Esophagus (tissue), 2 donors: ENCODE data around the gene LRP2. TPM values are rescaled to one million over a fixed set of nuclear protein-coding genes. Genes with fewer than 3 reads are reported as not detected.
A peak's percentile ranks its signal among the peaks of the same experiment; 100 is the strongest.
"Not testable (repeated sequence)": the region's sequence is repeated elsewhere in the genome, so short reads cannot be mapped to it uniquely, and the experiment has no call there.

Source experiments
- H3K27ac ChIP-seq, 2 donors: one replicate each; pipeline ENCODE4 v1.5.1; 2013; ENCODE audit warnings: low read depth in 2 of 2, mild to moderate bottlenecking in 2 of 2, inconsistent platforms in 1 of 2, low read length in 1 of 2, moderate library complexity in 1 of 2
- H3K27me3 ChIP-seq, 2 donors: one replicate each; pipeline ENCODE4 v1.6.1; 2013; ENCODE audit warnings: low read length in 2 of 2, control low read depth in 1 of 2, mild to moderate bottlenecking in 1 of 2; ENCODE audit not compliant: insufficient read depth in 2 of 2, control insufficient read depth in 1 of 2
- H3K36me3 ChIP-seq, 2 donors: one replicate each; pipeline ENCODE4 v1.6.1; 2013; ENCODE audit warnings: low read length in 1 of 2; ENCODE audit not compliant: control insufficient read depth in 2 of 2, insufficient read depth in 2 of 2
- H3K4me1 ChIP-seq, 2 donors: one replicate each; pipeline ENCODE4 v1.6.1; 2013; ENCODE audit warnings: low read length in 1 of 2; ENCODE audit not compliant: control insufficient read depth in 2 of 2, insufficient read depth in 2 of 2
- H3K4me3 ChIP-seq, 2 donors: one replicate each; pipeline ENCODE4 v1.5.1; 2013; ENCODE audit warnings: low read length in 2 of 2, mild to moderate bottlenecking in 2 of 2, low read depth in 1 of 2, moderate library complexity in 1 of 2
- H3K9me3 ChIP-seq, 2 donors: one replicate each; pipeline ENCODE4 v1.6.1; 2013; ENCODE audit warnings: mild to moderate bottlenecking in 2 of 2, low read depth in 1 of 2, low read length in 1 of 2, moderate library complexity in 1 of 2; ENCODE audit not compliant: control insufficient read depth in 2 of 2, insufficient read depth in 1 of 2
- WGBS, 2 donors: extraction: QIAGEN DNeasy Blood & Tissue Kit; methylation state at CpG; one replicate each; pipeline ENCODE4 v1.1.7; 2013; 5-methylcytosine and 5-hydroxymethylcytosine counted together
- polyA plus RNA-seq, 2 donors: library from polyadenylated mRNA; stranded (reverse); fragments of 200-250 nt; gene quantifications; one replicate each; pipeline ENCODE4 v1.2.3, GENCODE V29; 2013
- donor health status: healthy with polysubstance abuse.
- donor health status: Bipolar disorder and iron deficiency.

The LRP2 gene
- polyA plus RNA-seq: not detected

GRCh38 chr2:169362118-169362893 is at the start of gene LRP2:
Gene LRP2 (minus strand): TSS chr2:169362534. CDS start chr2:169362399, 135 bp downstream.
- Histone ChIP-seq H3K4me1 (peaks cover 7 to 26% of the 10 kb centered on the region in 2 donors), H3K4me3 (peak within 1 kb of the TSS; percentile 39 to 65), H3K27ac (no peak within 1 kb of the TSS), H3K36me3 (no peaks in the 10 kb centered on the region), H3K27me3 (peaks cover 0 to 14% of the 10 kb centered on the region in 2 donors), H3K9me3 (peaks cover 1 to 4% of the 10 kb centered on the region in 2 donors)
- WGBS, 2 donors: 1% methylated on average over 63 to 75 of the region's 75 CpGs

GRCh38 chr2:169406891-169407290 is 44.6 kb upstream of the LRP2 start:
- H3K4me1 ChIP-seq: no peaks in the 10 kb centered on the region
- H3K9me3 ChIP-seq: no peaks in the 10 kb centered on the region
- H3K27me3 ChIP-seq: peaks cover 0 to 2% of the 10 kb centered on the region in 2 donors
- WGBS, 2 donors: 74 to 83% methylated on average over 3 of the region's 3 CpGs
- no peak overlapping the region for H3K27ac ChIP-seq
- no peaks in the 10 kb centered on the region for H3K36me3 ChIP-seq
- no peak overlapping the region for H3K4me3 ChIP-seq

GRCh38 chr2:169399491-169399890 is 37.2 kb upstream of the LRP2 start:
- H3K36me3 ChIP-seq, H3K4me1 ChIP-seq, H3K27ac ChIP-seq, H3K9me3 ChIP-seq, H3K4me3 ChIP-seq, H3K27me3 ChIP-seq: not testable (repeated sequence)
- 76 to 87% methylated on average over 13 of the region's 13 CpGs for WGBS, 2 donors

- Histone ChIP-seq H3K9me3 (no peaks in the 10 kb centered on the region), H3K4me3 (no peak overlapping the region), H3K36me3 (no peaks in the 10 kb centered on the region), H3K4me1 (no peaks in the 10 kb centered on the region), H3K27me3 (no peaks in the 10 kb centered on the region), H3K27ac (no peak overlapping the region)
- 57 to 59% methylated on average over 2 of the region's 2 CpGs for WGBS, 2 donors
These were observed 35.4 kb upstream of the LRP2 start for GRCh38 chr2:169397697-169398096.

- H3K4me1 ChIP-seq: no peaks in the 10 kb centered on the region
- H3K36me3 ChIP-seq: no peaks in the 10 kb centered on the region
- H3K27ac ChIP-seq: no peak overlapping the region
- 80% methylated on average over 9 of the region's 9 CpGs for WGBS, 2 donors
- no peaks in the 10 kb centered on the region for H3K27me3 ChIP-seq
- H3K9me3 ChIP-seq: no peaks in the 10 kb centered on the region
- H3K4me3 ChIP-seq: no peak overlapping the region
These were observed 33.6 kb upstream of the LRP2 start for GRCh38 chr2:169395821-169396374.

GRCh38 chr2:169393068-169393590 is 30.8 kb upstream of the LRP2 start:
- H3K36me3 ChIP-seq: no peaks in the 10 kb centered on the region
- WGBS, 2 donors: 30 to 34% methylated on average over 7 of the region's 7 CpGs
- H3K4me3 ChIP-seq: no peak overlapping the region
- H3K9me3 ChIP-seq: no peaks in the 10 kb centered on the region
- no peaks in the 10 kb centered on the region for H3K27me3 ChIP-seq
- H3K4me1 ChIP-seq: no peaks in the 10 kb centered on the region
- no peak overlapping the region for H3K27ac ChIP-seq

GRCh38 chr2:169391236-169391635 is 28.9 kb upstream of the LRP2 start:
- Histone ChIP-seq H3K9me3 (no peaks in the 10 kb centered on the region), H3K4me3 (no peak overlapping the region), H3K27ac (no peak overlapping the region), H3K27me3 (no peaks in the 10 kb centered on the region), H3K36me3 (no peaks in the 10 kb centered on the region), H3K4me1 (no peaks in the 10 kb centered on the region)
- WGBS, 2 donors: 72 to 73% methylated on average over 1 of the region's 1 CpG

- H3K4me1 ChIP-seq: no peaks in the 10 kb centered on the region
- H3K9me3 ChIP-seq: no peaks in the 10 kb centered on the region
- no peak overlapping the region for H3K4me3 ChIP-seq
- H3K27me3 ChIP-seq: no peaks in the 10 kb centered on the region
- 74 to 76% methylated on average over 3 of the region's 3 CpGs for WGBS, 2 donors
- no peaks in the 10 kb centered on the region for H3K36me3 ChIP-seq
- no peak overlapping the region for H3K27ac ChIP-seq
These were observed 25.8 kb upstream of the LRP2 start for GRCh38 chr2:169388161-169388560.

- Histone ChIP-seq H3K27me3 (no peaks in the 10 kb centered on the region), H3K4me1 (no peaks in the 10 kb centered on the region), H3K9me3 (no peaks in the 10 kb centered on the region), H3K36me3 (no peaks in the 10 kb centered on the region), H3K4me3 (no peak overlapping the region), H3K27ac (no peak overlapping the region)
- 43 to 49% methylated on average over 2 of the region's 2 CpGs for WGBS, 2 donors
These were observed 24.4 kb upstream of the LRP2 start for GRCh38 chr2:169386722-169387121.

GRCh38 chr2:169384816-169385215 is 22.5 kb upstream of the LRP2 start:
- H3K4me1 ChIP-seq: no peaks in the 10 kb centered on the region
- no peaks in the 10 kb centered on the region for H3K36me3 ChIP-seq
- 91 to 94% methylated on average over 6 of the region's 6 CpGs for WGBS, 2 donors
- no peaks in the 10 kb centered on the region for H3K9me3 ChIP-seq
- no peak overlapping the region for H3K27ac ChIP-seq
- H3K27me3 ChIP-seq: no peaks in the 10 kb centered on the region
- no peak overlapping the region for H3K4me3 ChIP-seq
